Prostate gland (tissue), 2 donors: ENCODE results near the gene FOXK2. TPM values are rescaled to one million over a fixed set of nuclear protein-coding genes. Genes with fewer than 3 reads are reported as not detected.

ENCODE experiments used
- DNase-seq: peaks from one replicate; pipeline ENCODE4 v3.0.0-alpha.2; 2019; ENCODE audit warnings: low spot score
- H3K27ac ChIP-seq, 2 donors: fragments of 200-600 bp; sonication (generic); 2 replicates each; pipeline ENCODE4 v1.5.1; 2017 to 2019
- H3K27me3 ChIP-seq: fragments of 200-600 bp; sonication (generic); replicated peaks from 2 replicates; pipeline ENCODE4 v1.5.1; 2019; ENCODE audit not compliant: insufficient read depth
- H3K36me3 ChIP-seq, 2 donors: fragments of 200-600 bp; sonication (generic); 1 replicate in 1 of 2; 2 replicates in 1 of 2; pipeline versions ENCODE4 v1.5.1 to v1.8.1; 2017 to 2019
- H3K4me1 ChIP-seq: fragments of 200-600 bp; sonication (generic); replicated peaks from 2 replicates; pipeline ENCODE4 v1.5.1; 2019
- H3K4me3 ChIP-seq, 2 donors: fragments of 200-600 bp; sonication (generic); 2 replicates each; pipeline ENCODE4 v1.5.1; 2017 to 2019
- H3K9me3 ChIP-seq: fragments of 200-600 bp; sonication (generic); 2 replicates; pipeline ENCODE4 v1.5.1; 2017
- CTCF ChIP-seq, 4 experiments: fragments of 200-600 bp in 2 of 4; fragments of 450-650 bp in 2 of 4; sonication (generic) in 2 of 4; IDR thresholded peaks; 1 replicate in 3 of 4; 2 replicates in 1 of 4; pipeline ENCODE4 v1.5.1; 2016 to 2019; ENCODE audit warnings: antibody characterized with exemption in 4 of 4, mild to moderate bottlenecking in 2 of 4, moderate library complexity in 2 of 4
- POLR2A ChIP-seq: fragments of 450-650 bp; IDR thresholded peaks from one replicate; pipeline ENCODE4 v1.6.1; 2016; ENCODE audit warnings: antibody characterized with exemption, mild to moderate bottlenecking
- POLR2AphosphoS5 ChIP-seq: sonication (generic); formaldehyde crosslinking; IDR thresholded peaks from one replicate; pipeline ENCODE4 v1.6.1; 2017; ENCODE audit warnings: antibody characterized with exemption
- WGBS: methylation state at CpG from one replicate; pipeline ENCODE4 v1.1.5; 2018; 5-methylcytosine and 5-hydroxymethylcytosine counted together
- intact Hi-C: fragments of 100-400 bp; cut with DNase I; formaldehyde crosslinking; loops from one replicate; pipeline ENCODE4 v1.14.2; 2022
- total RNA-seq, 2 donors: library from RNA; depleted of rRNA; stranded (reverse); fragments of >200 nt; gene quantifications; one replicate each; pipeline ENCODE4 v1.1.0, GENCODE V29; 2016

The FOXK2 gene
- total RNA-seq, 2 donors from 2014 or later = 47.9 to 85.5 TPM

GRCh38 chr17:82647593-82648164 is 128.1 kb downstream of the FOXK2 start:
- H3K4me1 ChIP-seq = no peaks in the 10 kb centered on the region
- H3K36me3 ChIP-seq = peaks cover 0 to 11% of the 10 kb centered on the region in 2 donors
- TF ChIP-seq CTCF (IDR thresholded peaks at IDR 0.05) = peak in 1 of 4 experiments; percentile 22
- TF ChIP-seq POLR2AphosphoS5 = no peak
- no peak for TF ChIP-seq POLR2A
- H3K4me3 ChIP-seq = peak overlapping the region; percentile 92 to 100
- no peaks in the 10 kb centered on the region for H3K27me3 ChIP-seq
- intact Hi-C loops = loop anchor here (2.0 to 5.0 kb wide), 2 partner anchors 51 to 105 kb away; partner anchors contain the start of genes RAB40B and TBCD
- WGBS = 1% methylated on average over 54 of the region's 54 CpGs
- no peaks in the 10 kb centered on the region for H3K9me3 ChIP-seq
- DNase-seq = no peak
- peak overlapping the region; percentile 94 to 99 for H3K27ac ChIP-seq

- peak; percentile 98 for TF ChIP-seq POLR2A
- TF ChIP-seq CTCF (IDR thresholded peaks at IDR 0.05) = peak in 1 of 4 experiments; percentile 16
- TF ChIP-seq POLR2AphosphoS5 = peak; percentile 88
- WGBS = 1% methylated on average over 34 of the region's 67 CpGs
- Histone ChIP-seq H3K27ac (peak within 1 kb of the TSS; percentile 94 to 99), H3K36me3 (peaks cover 0 to 5% of the 10 kb centered on the region in 2 donors), H3K4me3 (peak within 1 kb of the TSS; percentile 92 to 100), H3K27me3 (no peaks in the 10 kb centered on the region), H3K4me1 (no peaks in the 10 kb centered on the region), H3K9me3 (no peaks in the 10 kb centered on the region)
- DNase-seq = peak; percentile 94
- intact Hi-C loops = loop anchor here (2.0 to 5.0 kb wide), 2 partner anchors 51 to 104 kb away; partner anchors contain the start of genes RAB40B and TBCD
Observed at GRCh38 chr17:82648165-82648668, 128.7 kb downstream of the FOXK2 start, which contains the start of gene WDR45B. WDR45B (minus strand) TSS chr17:82648444; CDS start chr17:82648340, 104 bp downstream.

- Histone ChIP-seq H3K27me3 (no peaks in the 10 kb centered on the region), H3K27ac (peak overlapping the region; percentile 75 to 79), H3K4me3 (peak overlapping the region; percentile 28 to 29), H3K36me3 (no peaks in the 10 kb centered on the region), H3K4me1 (no peaks in the 10 kb centered on the region), H3K9me3 (no peaks in the 10 kb centered on the region)
- intact Hi-C loops = loop anchor here (2.0 to 5.0 kb wide), 2 partner anchors 50 to 103 kb away; partner anchors contain the start of genes RAB40B and TBCD
- 15% methylated on average over 20 of the region's 37 CpGs for WGBS
- TF ChIP-seq POLR2AphosphoS5 = no peak
- TF ChIP-seq CTCF (IDR thresholded peaks at IDR 0.05) = no peak
- no peak for TF ChIP-seq POLR2A
- DNase-seq = peak; percentile 49
Observed at GRCh38 chr17:82648742-82649331, 129.3 kb downstream of the FOXK2 start.

GRCh38 chr17:82649501-82650261 is 130.1 kb downstream of the FOXK2 start:
- TF ChIP-seq CTCF (IDR thresholded peaks at IDR 0.05) (no peak), POLR2A (no peak), POLR2AphosphoS5 (no peak)
- peak overlapping the region in 1 of 2 donors; percentile 75 for H3K27ac ChIP-seq

More at GRCh38 chr17:82649501-82650261, 130.1 kb downstream of the FOXK2 start:
- Histone ChIP-seq H3K27me3 (no peaks in the 10 kb centered on the region), H3K4me3 (no peak overlapping the region), H3K36me3 (no peaks in the 10 kb centered on the region), H3K4me1 (no peaks in the 10 kb centered on the region), H3K9me3 (no peaks in the 10 kb centered on the region)
- 83% methylated on average over 22 of the region's 22 CpGs for WGBS
- DNase-seq = no peak
- intact Hi-C loops = loop anchor here (2.0 to 5.0 kb wide), 2 partner anchors 49 to 103 kb away; partner anchors contain the start of genes RAB40B and TBCD
